Cardiac muscle cell (in vitro differentiated cells and primary cell): Measurements from ENCODE around the gene HTR4. TPM values are rescaled to one million over a fixed set of nuclear protein-coding genes. Genes with fewer than 3 reads are reported as not detected.

Experiments used
- DNase-seq, 2 donors: peaks; one replicate each; pipeline versions ENCODE4 v3.0.0 to v3.0.0-alpha.2; 2010 to 2017; ENCODE audit warnings: low read depth in 1 of 2, low spot score in 1 of 2
- H3K27ac ChIP-seq: fragments of 200-600 bp; sonication (generic); 2 replicates; pipeline ENCODE4 v1.5.1; 2016
- H3K27me3 ChIP-seq: fragments of 200-600 bp; sonication (generic); 2 replicates; pipeline ENCODE4 v1.6.0; 2016; ENCODE audit warnings: control low read depth
- H3K36me3 ChIP-seq: fragments of 200-600 bp; sonication (generic); 2 replicates; pipeline ENCODE4 v1.5.1; 2016; ENCODE audit warnings: control low read depth
- H3K4me1 ChIP-seq: fragments of 200-600 bp; sonication (generic); 2 replicates; pipeline ENCODE4 v1.8.1; 2017; ENCODE audit warnings: low read depth, mild to moderate bottlenecking, mixed run types
- H3K4me3 ChIP-seq: fragments of 200-600 bp; sonication (generic); 2 replicates; pipeline ENCODE4 v1.5.1; 2016; ENCODE audit warnings: mild to moderate bottlenecking
- H3K9me3 ChIP-seq: fragments of 200-600 bp; sonication (generic); 2 replicates; pipeline ENCODE4 v1.5.1; 2017; ENCODE audit warnings: low read depth, mild to moderate bottlenecking, control low read depth
- polyA plus RNA-seq: library from polyadenylated mRNA; unstranded; fragments of >200 nt; fragmentation: Nextera tagmentation; extraction: Ambion mirVana; gene quantifications from 2 replicates; pipeline ENCODE4 v1.2.1, GENCODE V29; 2016
- total RNA-seq: library from RNA; depleted of rRNA; stranded (reverse); fragments of >200 nt; gene quantifications from 2 replicates; pipeline ENCODE4 v1.2.3, GENCODE V29; 2016
- TF ChIP-seq, protein P1 (sequence below): IDR thresholded peaks from 2 replicates; pipeline ENCODE4 v1.5.1; 2012; ENCODE audit warnings: low read depth, mild to moderate bottlenecking, low read length

Gene HTR4
- total and polyA plus RNA-seq, 2 experiments from 2014 or later: 0.82 to 2.3 TPM

DNA sequence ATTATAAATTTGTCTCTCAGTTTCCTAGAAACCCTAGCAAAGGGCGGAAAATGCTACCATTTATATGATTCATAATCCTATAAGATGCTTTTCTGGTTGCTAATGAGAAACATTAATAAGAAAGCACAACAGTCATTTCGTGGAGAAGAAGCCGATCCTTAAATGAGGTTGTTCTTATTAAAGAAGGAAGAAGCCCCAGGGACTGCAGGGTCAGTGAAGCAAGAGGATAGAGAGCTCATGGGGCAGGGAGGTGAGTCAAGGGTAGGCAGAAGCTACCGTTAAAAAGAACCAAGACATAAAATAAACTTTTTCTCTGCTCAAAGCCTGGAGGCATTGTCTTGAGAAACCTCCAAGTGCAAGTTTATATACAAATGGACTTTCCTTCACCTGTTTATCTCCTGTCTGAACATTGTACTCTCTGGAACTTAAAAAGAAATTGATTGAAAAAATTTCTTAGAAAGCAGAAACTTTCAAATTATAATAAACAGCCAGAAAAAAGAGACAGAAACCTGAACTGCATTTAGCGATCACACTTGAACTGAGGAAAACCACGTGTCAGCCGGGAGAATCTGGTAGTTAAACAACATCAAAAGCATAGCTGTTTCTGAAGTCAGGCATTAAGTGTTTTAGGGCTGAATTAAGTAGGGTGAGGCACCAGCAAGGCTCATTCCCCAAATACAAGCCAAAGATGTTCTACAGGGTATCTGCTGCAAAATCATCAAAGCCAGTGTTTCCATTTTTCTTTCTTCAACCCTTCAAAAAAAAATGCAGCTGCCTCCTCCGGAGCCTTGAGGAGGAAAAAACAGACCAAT is 21.9 kb downstream of the HTR4 start:
- H3K27ac ChIP-seq: no peak overlapping the region
- no peak overlapping the region for H3K4me3 ChIP-seq
- H3K4me1 ChIP-seq: no peaks in the 10 kb centered on the region
- TF ChIP-seq, protein P1, sequence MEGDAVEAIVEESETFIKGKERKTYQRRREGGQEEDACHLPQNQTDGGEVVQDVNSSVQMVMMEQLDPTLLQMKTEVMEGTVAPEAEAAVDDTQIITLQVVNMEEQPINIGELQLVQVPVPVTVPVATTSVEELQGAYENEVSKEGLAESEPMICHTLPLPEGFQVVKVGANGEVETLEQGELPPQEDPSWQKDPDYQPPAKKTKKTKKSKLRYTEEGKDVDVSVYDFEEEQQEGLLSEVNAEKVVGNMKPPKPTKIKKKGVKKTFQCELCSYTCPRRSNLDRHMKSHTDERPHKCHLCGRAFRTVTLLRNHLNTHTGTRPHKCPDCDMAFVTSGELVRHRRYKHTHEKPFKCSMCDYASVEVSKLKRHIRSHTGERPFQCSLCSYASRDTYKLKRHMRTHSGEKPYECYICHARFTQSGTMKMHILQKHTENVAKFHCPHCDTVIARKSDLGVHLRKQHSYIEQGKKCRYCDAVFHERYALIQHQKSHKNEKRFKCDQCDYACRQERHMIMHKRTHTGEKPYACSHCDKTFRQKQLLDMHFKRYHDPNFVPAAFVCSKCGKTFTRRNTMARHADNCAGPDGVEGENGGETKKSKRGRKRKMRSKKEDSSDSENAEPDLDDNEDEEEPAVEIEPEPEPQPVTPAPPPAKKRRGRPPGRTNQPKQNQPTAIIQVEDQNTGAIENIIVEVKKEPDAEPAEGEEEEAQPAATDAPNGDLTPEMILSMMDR: no peak
- no peaks in the 10 kb centered on the region for H3K9me3 ChIP-seq
- H3K36me3 ChIP-seq: no peaks in the 10 kb centered on the region
- no peak for DNase-seq
- H3K27me3 ChIP-seq: no peaks in the 10 kb centered on the region

DNA sequence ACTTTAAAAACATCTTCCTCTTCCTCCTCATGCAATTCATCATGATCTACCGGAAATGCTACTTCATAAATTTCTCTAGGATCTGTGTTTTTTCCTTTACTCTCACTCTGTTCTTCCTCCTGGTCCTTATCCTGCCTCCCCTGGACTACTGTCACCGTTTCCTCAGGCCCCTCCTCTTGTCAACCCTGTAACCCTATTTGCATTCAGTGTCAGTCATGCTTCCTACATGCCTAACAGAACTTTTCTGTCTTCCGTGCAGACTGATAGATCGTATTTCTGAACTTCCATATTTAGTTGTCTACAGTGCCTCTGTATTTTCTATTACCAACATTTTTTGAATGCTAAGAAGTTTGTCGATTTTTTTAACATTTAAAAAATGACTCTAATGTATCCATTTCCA is 27.3 kb downstream of the HTR4 start:
- no peak for DNase-seq
- H3K36me3 ChIP-seq: no peaks in the 10 kb centered on the region
- no peaks in the 10 kb centered on the region for H3K4me1 ChIP-seq
- H3K9me3 ChIP-seq: no peaks in the 10 kb centered on the region
- H3K4me3 ChIP-seq: no peak overlapping the region
- H3K27me3 ChIP-seq: no peaks in the 10 kb centered on the region
- H3K27ac ChIP-seq: no peak overlapping the region
- TF ChIP-seq, protein P1: no peak

DNA sequence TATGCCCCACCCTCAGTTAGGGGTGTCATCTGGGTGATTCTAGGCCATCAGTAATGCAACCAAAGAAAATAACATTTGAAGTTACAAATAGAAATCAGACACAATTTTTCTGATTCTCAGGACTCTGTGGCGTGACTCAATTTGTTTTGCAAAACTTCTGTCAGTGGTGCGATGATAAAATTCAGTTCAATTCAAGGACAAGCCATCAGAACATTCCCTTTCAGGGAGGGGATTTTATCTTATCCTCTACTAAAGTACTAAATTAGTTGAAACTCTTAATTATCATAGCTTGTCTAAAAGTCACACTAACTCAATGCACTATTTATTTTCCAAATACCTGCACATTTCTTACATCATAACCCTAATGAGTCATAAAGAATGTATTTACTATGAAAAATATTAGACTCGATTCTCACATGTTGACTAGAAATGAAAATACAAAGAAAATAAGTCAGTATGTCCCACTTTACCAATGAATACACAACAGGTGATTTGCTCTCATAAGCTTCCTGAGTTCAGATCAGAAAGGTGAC is 28.2 kb downstream of the HTR4 start:
- Histone ChIP-seq H3K27me3 (no peaks in the 10 kb centered on the region), H3K4me1 (no peaks in the 10 kb centered on the region), H3K27ac (no peak overlapping the region), H3K4me3 (no peak overlapping the region), H3K36me3 (no peaks in the 10 kb centered on the region), H3K9me3 (no peaks in the 10 kb centered on the region)
- no peak for DNase-seq
- TF ChIP-seq, protein P1: no peak

DNA sequence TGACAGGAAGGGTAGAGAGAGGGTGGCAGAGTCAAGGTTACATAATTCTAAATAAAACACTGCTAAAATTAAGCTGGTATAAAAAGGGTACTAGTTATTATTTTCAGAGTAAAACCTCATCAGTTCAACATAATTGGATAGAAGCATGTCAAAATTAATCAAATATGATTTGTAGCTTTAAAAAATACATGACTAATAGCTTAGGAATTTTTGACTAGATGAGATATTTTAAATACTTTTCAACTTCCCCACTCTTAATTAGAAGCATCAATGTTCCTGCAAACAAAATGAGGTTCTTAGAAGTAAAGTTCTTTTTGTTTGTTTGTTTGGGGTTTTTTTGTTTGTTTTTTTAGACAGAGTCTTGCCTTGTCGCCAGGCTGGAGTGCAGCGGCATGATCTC is 29.1 kb downstream of the HTR4 start:
- Histone ChIP-seq H3K36me3 (no peaks in the 10 kb centered on the region), H3K27me3 (no peaks in the 10 kb centered on the region), H3K27ac (no peak overlapping the region), H3K4me1 (no peaks in the 10 kb centered on the region), H3K4me3 (no peak overlapping the region), H3K9me3 (no peaks in the 10 kb centered on the region)
- TF ChIP-seq, protein P1: no peak
- no peak for DNase-seq

DNA sequence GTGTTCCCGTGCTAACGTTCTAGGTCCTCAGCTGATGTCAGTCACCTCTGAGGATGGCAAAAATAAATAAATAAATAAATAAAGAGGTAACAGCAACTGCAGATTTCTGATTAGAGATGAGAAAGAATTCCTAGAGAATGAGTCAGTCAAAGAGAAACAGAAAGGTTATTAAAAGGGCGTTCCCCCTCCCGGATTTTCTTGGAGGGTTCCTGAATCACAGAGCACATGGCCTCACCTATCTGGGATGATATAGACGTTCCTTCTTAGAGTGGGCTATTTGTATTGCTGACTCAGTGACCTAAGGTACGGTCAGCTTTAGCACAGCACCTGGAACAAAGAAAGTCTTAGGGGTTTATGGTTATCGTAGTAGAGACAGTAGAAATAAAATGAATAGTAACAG is 30.6 kb downstream of the HTR4 start:
- Histone ChIP-seq H3K27ac (no peak overlapping the region), H3K4me3 (no peak overlapping the region), H3K4me1 (no peaks in the 10 kb centered on the region), H3K36me3 (no peaks in the 10 kb centered on the region), H3K27me3 (no peaks in the 10 kb centered on the region), H3K9me3 (no peaks in the 10 kb centered on the region)
- TF ChIP-seq, protein P1: no peak
- DNase-seq: no peak
